ENCODE data around the gene OR2T29. TPM values are rescaled to one million over a fixed set of nuclear protein-coding genes. Genes with fewer than 3 reads are reported as not detected.

OR2T29 gene
- total and polyA plus RNA-seq, 11 donors = not detected

Other genes with a start within 250 kb of the OR2T29 start
- not detected for gene OR2M7, start 238.2 kb downstream of the OR2T29 start, total RNA-seq
- not detected for gene OR2M7, start 238.2 kb downstream of the OR2T29 start, polyA plus RNA-seq
- not detected for gene OR14C36, start 214.0 kb downstream of the OR2T29 start, total RNA-seq
- not detected for gene OR14C36, start 214.0 kb downstream of the OR2T29 start, polyA plus RNA-seq
- not detected for gene OR2T4, start 201.1 kb downstream of the OR2T29 start, total RNA-seq
- gene OR2T4, start 201.1 kb downstream of the OR2T29 start, polyA plus RNA-seq = not detected
- not detected for gene OR2T6, start 187.0 kb downstream of the OR2T29 start, total RNA-seq
- gene OR2T6, start 187.0 kb downstream of the OR2T29 start, polyA plus RNA-seq = not detected
- not detected for gene OR2T1, start 159.7 kb downstream of the OR2T29 start, total RNA-seq
- not detected for gene OR2T1, start 159.7 kb downstream of the OR2T29 start, polyA plus RNA-seq
- not detected for gene OR2T2, start 117.1 kb downstream of the OR2T29 start, total RNA-seq
- not detected for gene OR2T2, start 117.1 kb downstream of the OR2T29 start, polyA plus RNA-seq
- not detected for gene OR2T3, start 89.4 kb downstream of the OR2T29 start, total RNA-seq
- not detected for gene OR2T3, start 89.4 kb downstream of the OR2T29 start, polyA plus RNA-seq
- not detected for gene OR2T5, start 74.2 kb downstream of the OR2T29 start, total RNA-seq
- gene OR2T5, start 74.2 kb downstream of the OR2T29 start, polyA plus RNA-seq = not detected
- not detected for gene OR2G6, start 54.7 kb downstream of the OR2T29 start, total RNA-seq
- not detected for gene OR2G6, start 54.7 kb downstream of the OR2T29 start, polyA plus RNA-seq
- gene OR2T34, start 12.0 kb upstream of the OR2T29 start, total RNA-seq = not detected
- not detected for gene OR2T34, start 12.0 kb upstream of the OR2T29 start, polyA plus RNA-seq
- not detected for gene OR2T10, start 34.9 kb upstream of the OR2T29 start, total RNA-seq
- not detected for gene OR2T10, start 34.9 kb upstream of the OR2T29 start, polyA plus RNA-seq
- not detected for gene OR2T11, start 72.3 kb upstream of the OR2T29 start, total RNA-seq
- gene OR2T11, start 72.3 kb upstream of the OR2T29 start, polyA plus RNA-seq = not detected
- gene OR2T35, start 82.5 kb upstream of the OR2T29 start, total RNA-seq = not detected
- gene OR2T35, start 82.5 kb upstream of the OR2T29 start, polyA plus RNA-seq = not detected
- gene OR2T27, start 92.8 kb upstream of the OR2T29 start, total RNA-seq = not detected
- gene OR2T27, start 92.8 kb upstream of the OR2T29 start, polyA plus RNA-seq = not detected
- not detected for gene OR14I1, start 140.0 kb upstream of the OR2T29 start, total RNA-seq
- gene OR14I1, start 140.0 kb upstream of the OR2T29 start, polyA plus RNA-seq = not detected
- gene LYPD8, start 193.0 kb upstream of the OR2T29 start, total RNA-seq = not detected
- not detected for gene LYPD8, start 193.0 kb upstream of the OR2T29 start, polyA plus RNA-seq

All from heart left ventricle (tissue), 11 donors.